Spleen (tissue), 11 donors: ENCODE results near the gene HDAC4. TPM values are rescaled to one million over a fixed set of nuclear protein-coding genes. Genes with fewer than 3 reads are reported as not detected.

Experiments
- DNase-seq: peaks from one replicate; pipeline ENCODE4 v3.0.0-alpha.2; 2020
- H3K27ac ChIP-seq, 8 donors: fragments of 200-600 bp; sonication (generic) in 7 of 8; 1 replicate in 4 of 8; 2 replicates in 4 of 8; pipeline versions ENCODE4 v1.5.0 to v1.8.0; 2016 to 2021; ENCODE audit warnings: inconsistent platforms in 4 of 8, mild to moderate bottlenecking in 4 of 8, moderate library complexity in 1 of 8
- H3K27me3 ChIP-seq, 7 donors: fragments of 200-600 bp; sonication (generic) in 6 of 7; replicated peaks in 1 of 7; 1 replicate in 4 of 7; 2 replicates in 3 of 7; pipeline versions ENCODE4 v1.5.0 to v1.8.0; 2016 to 2021; ENCODE audit warnings: inconsistent platforms in 3 of 7, mild to moderate bottlenecking in 1 of 7
- H3K36me3 ChIP-seq, 6 donors: fragments of 200-600 bp; sonication (generic) in 5 of 6; 1 replicate in 4 of 6; 2 replicates in 2 of 6; pipeline versions ENCODE4 v1.5.0 to v1.8.0; 2016 to 2021; ENCODE audit warnings: inconsistent platforms in 2 of 6
- H3K4me1 ChIP-seq, 6 donors: fragments of 200-600 bp; sonication (generic) in 5 of 6; 1 replicate in 3 of 6; 2 replicates in 3 of 6; pipeline versions ENCODE4 v1.5.0 to v1.8.0; 2016 to 2021; ENCODE audit warnings: inconsistent platforms in 3 of 6
- H3K4me3 ChIP-seq, 8 donors: fragments of 200-600 bp; sonication (generic) in 7 of 8; 1 replicate in 4 of 8; 2 replicates in 4 of 8; pipeline versions ENCODE4 v1.5.0 to v1.8.0; 2016 to 2021; ENCODE audit warnings: inconsistent platforms in 4 of 8, mild to moderate bottlenecking in 4 of 8, moderate library complexity in 2 of 8
- H3K9me3 ChIP-seq, 8 donors: fragments of 200-600 bp; sonication (generic) in 7 of 8; 1 replicate in 4 of 8; 2 replicates in 4 of 8; pipeline versions ENCODE4 v1.5.0 to v1.8.0; 2016 to 2021; ENCODE audit warnings: inconsistent platforms in 4 of 8
- CTCF ChIP-seq, 11 experiments: fragments of 200-600 bp in 7 of 11; fragments of 450-650 bp in 4 of 11; sonication (generic) in 4 of 11; IDR thresholded peaks in 8 of 11; conservative IDR thresholded peaks in 3 of 11; 1 replicate in 7 of 11; 2 replicates in 4 of 11; pipeline versions ENCODE4 v1.4.0 to v1.8.0; 2016 to 2021; ENCODE audit warnings: antibody characterized with exemption in 11 of 11, inconsistent platforms in 4 of 11, mild to moderate bottlenecking in 1 of 11
- POLR2A ChIP-seq, 3 donors: fragments of 450-650 bp; IDR thresholded peaks; one replicate each; pipeline ENCODE4 v1.5.1; 2017; ENCODE audit warnings: antibody characterized with exemption in 3 of 3, mild to moderate bottlenecking in 1 of 3
- POLR2AphosphoS5 ChIP-seq, 3 donors: sonication (generic); formaldehyde crosslinking; IDR thresholded peaks; one replicate each; pipeline ENCODE4 v1.5.1; 2017; ENCODE audit warnings: antibody characterized with exemption in 3 of 3
- WGBS, 5 donors: extraction: QIAGEN DNeasy Blood & Tissue Kit in 3 of 5; methylation state at CpG; one replicate each; pipeline versions ENCODE4 v1.1.5 to v1.1.7; 2013 to 2018; 5-methylcytosine and 5-hydroxymethylcytosine counted together
- intact Hi-C: fragments of 100-400 bp; cut with DNase I; formaldehyde crosslinking; loops from one replicate; pipeline ENCODE4 v1.15.0; 2023; ENCODE audit warnings: low total_unique reads
- polyA plus RNA-seq, 3 donors: library from polyadenylated mRNA; stranded (reverse); fragments of 200-250 nt; gene quantifications; one replicate each; pipeline ENCODE4 v1.2.1, GENCODE V29; 2013
- total RNA-seq, 7 donors: library from RNA; depleted of rRNA in 3 of 7; stranded (reverse); fragments of >200 nt in 3 of 7; fragmentation: NEBNext Ultra II Directional in 4 of 7; extraction: Animal tissue kit (Norgen Biotek cat#: 25700) in 4 of 7; gene quantifications; one replicate each; pipeline versions ENCODE4 v1.1.0 to v1.2.1, GENCODE V29; 2016 to 2021
- donor health status: healthy with polysubstance abuse.
- donor health status: DM: no; HTN: no; CAD: no; lungs with moderate emphysema.
- donor health status: DM: no; HTN: no; CAD: no.
- donor health status: Bipolar disorder and iron deficiency.
- donor health status: healthy.
- donor health status: DM: no; HTN: no; CAD: no.
- donor health status: DM: yes; HTN: yes; CAD: no.

HDAC4 gene
- total and polyA plus RNA-seq, 10 donors, result 3.2 to 122 (median 69.5) TPM

GRCh38 chr2:239206042-239206441 lies 194.8 kb downstream of the HDAC4 start:
- no peak overlapping the region for H3K4me3 ChIP-seq
- no peaks in the 10 kb centered on the region for H3K9me3 ChIP-seq
- H3K27me3 ChIP-seq, result no peaks in the 10 kb centered on the region
- no peak for DNase-seq
- TF ChIP-seq POLR2AphosphoS5 (IDR thresholded peaks at IDR 0.05), result no peak
- H3K36me3 ChIP-seq, result peaks cover 0 to 26% (median 0%) of the 10 kb centered on the region in 6 donors
- H3K27ac ChIP-seq, result peak overlapping the region in 3 of 8 donors; percentile 20 to 56 (median 38)
- intact Hi-C loops, result no loop called here
- WGBS, 5 donors, result 84 to 98% (median 91%) methylated on average over 5 of the region's 5 CpGs
- peaks cover 0 to 89% (median 13%) of the 10 kb centered on the region in 6 donors for H3K4me1 ChIP-seq

GRCh38 chr2:239204876-239205468 lies 195.8 kb downstream of the HDAC4 start:
- Histone ChIP-seq H3K4me3 (no peak overlapping the region), H3K4me1 (peaks cover 0 to 84% (median 10%) of the 10 kb centered on the region in 6 donors), H3K36me3 (peaks cover 0 to 34% (median 0%) of the 10 kb centered on the region in 6 donors), H3K27me3 (no peaks in the 10 kb centered on the region), H3K27ac (peak overlapping the region in 3 of 8 donors; percentile 20 to 56 (median 38)), H3K9me3 (no peaks in the 10 kb centered on the region)
- intact Hi-C loops, result no loop called here
- WGBS, 5 donors, result 67 to 77% (median 71%) methylated on average over 11 of the region's 11 CpGs
- TF ChIP-seq CTCF (IDR thresholded peaks at IDR 0.05 in 8 of 11, conservative IDR thresholded peaks at IDR 0.05 in 3 of 11) (no peak), POLR2A (IDR thresholded peaks at IDR 0.05) (no peak), POLR2AphosphoS5 (IDR thresholded peaks at IDR 0.05) (no peak)
- DNase-seq, result no peak

- no peak for TF ChIP-seq CTCF (IDR thresholded peaks at IDR 0.05 in 8 of 11, conservative IDR thresholded peaks at IDR 0.05 in 3 of 11)
- no peak for TF ChIP-seq POLR2A (IDR thresholded peaks at IDR 0.05)
- TF ChIP-seq POLR2AphosphoS5 (IDR thresholded peaks at IDR 0.05), result no peak
- H3K27ac ChIP-seq, result peak overlapping the region in 1 of 8 donors; percentile 56
- peaks cover 0 to 79% (median 9%) of the 10 kb centered on the region in 6 donors for H3K4me1 ChIP-seq
- 91 to 96% (median 94%) methylated on average over 20 to 28 of the region's 28 CpGs for WGBS, 5 donors
- H3K9me3 ChIP-seq, result no peaks in the 10 kb centered on the region
- no peak for DNase-seq
- no peak overlapping the region for H3K4me3 ChIP-seq
- H3K27me3 ChIP-seq, result no peaks in the 10 kb centered on the region
- peaks cover 0 to 36% (median 0%) of the 10 kb centered on the region in 6 donors for H3K36me3 ChIP-seq
- intact Hi-C loops, result no loop called here
Measured at GRCh38 chr2:239204136-239204875, 196.5 kb downstream of the HDAC4 start.

GRCh38 chr2:239203443-239204135 lies 197.2 kb downstream of the HDAC4 start:
- TF ChIP-seq CTCF (IDR thresholded peaks at IDR 0.05 in 8 of 11, conservative IDR thresholded peaks at IDR 0.05 in 3 of 11) (no peak), POLR2A (IDR thresholded peaks at IDR 0.05) (no peak), POLR2AphosphoS5 (IDR thresholded peaks at IDR 0.05) (no peak)
- no peak for DNase-seq
- intact Hi-C loops, result no loop called here
- H3K4me1 ChIP-seq, result peaks cover 0 to 76% (median 9%) of the 10 kb centered on the region in 6 donors
- no peak overlapping the region for H3K4me3 ChIP-seq
- no peaks in the 10 kb centered on the region for H3K27me3 ChIP-seq
- 83 to 95% (median 90%) methylated on average over 14 of the region's 14 CpGs for WGBS, 5 donors
- no peak overlapping the region for H3K27ac ChIP-seq
- H3K9me3 ChIP-seq, result no peaks in the 10 kb centered on the region
- H3K36me3 ChIP-seq, result peaks cover 0 to 38% (median 0%) of the 10 kb centered on the region in 6 donors
